CD14-positive monocyte (primary cell): ENCODE data around the gene HEXB. TPM values are rescaled to one million over a fixed set of nuclear protein-coding genes. Genes with fewer than 3 reads are reported as not detected.

ENCODE experiments used
- DNase-seq, 3 donors: peaks; one replicate each; pipeline ENCODE4 v3.0.0-alpha.2; 2011 to 2022
- H2AFZ ChIP-seq: 2 replicates; pipeline ENCODE4 v1.6.0; 2012; ENCODE audit warnings: mild to moderate bottlenecking, low read depth, low read length, inconsistent platforms; ENCODE audit not compliant: insufficient read depth, poor library complexity, severe bottlenecking
- H3K27ac ChIP-seq, 2 donors: 1 replicate in 1 of 2; 2 replicates in 1 of 2; pipeline ENCODE4 v1.5.1; 2012 to 2013; ENCODE audit warnings: low read length in 2 of 2, control low read depth in 1 of 2, inconsistent platforms in 1 of 2, low read depth in 1 of 2, mild to moderate bottlenecking in 1 of 2
- H3K27me3 ChIP-seq, 2 donors: one replicate each; pipeline versions ENCODE4 v1.6.0 to v1.6.1; 2011 to 2013; ENCODE audit warnings: low read length in 2 of 2; ENCODE audit not compliant: control insufficient read depth in 2 of 2, insufficient read depth in 2 of 2
- H3K36me3 ChIP-seq, 2 donors: replicated peaks in 1 of 2; 1 replicate in 1 of 2; 2 replicates in 1 of 2; pipeline versions ENCODE4 v1.5.1 to v1.6.1; 2012 to 2013; ENCODE audit warnings: low read length in 2 of 2, control low read depth in 1 of 2, inconsistent platforms in 1 of 2, mild to moderate bottlenecking in 1 of 2; ENCODE audit not compliant: insufficient read depth in 2 of 2, control insufficient read depth in 1 of 2
- H3K4me1 ChIP-seq, 2 donors: 1 replicate in 1 of 2; 2 replicates in 1 of 2; pipeline versions ENCODE4 v1.5.1 to v1.6.1; 2012 to 2013; ENCODE audit warnings: low read length in 2 of 2, control low read depth in 1 of 2, inconsistent platforms in 1 of 2, mild to moderate bottlenecking in 1 of 2, moderate library complexity in 1 of 2; ENCODE audit not compliant: insufficient read depth in 2 of 2, control insufficient read depth in 1 of 2
- H3K4me2 ChIP-seq: replicated peaks from 2 replicates; pipeline ENCODE3; 2012; ENCODE audit warnings: low read length, moderate library complexity, mild to moderate bottlenecking; ENCODE audit not compliant: poor library complexity, severe bottlenecking; ENCODE audit errors: extremely low read depth
- H3K4me3 ChIP-seq, 3 experiments: fragments of 200-600 bp in 1 of 3; sonication (generic) in 1 of 3; replicated peaks in 1 of 3; 1 replicate in 2 of 3; 2 replicates in 1 of 3; pipeline ENCODE4 v1.5.1; 2011 to 2013; ENCODE audit warnings: low read length in 3 of 3, mild to moderate bottlenecking in 3 of 3, control low read depth in 2 of 3, low read depth in 2 of 3, inconsistent platforms in 1 of 3, moderate library complexity in 1 of 3
- H3K79me2 ChIP-seq: 2 replicates; pipeline ENCODE4 v1.6.0; 2012; ENCODE audit warnings: mild to moderate bottlenecking, control low read depth, inconsistent platforms, low read length, moderate library complexity; ENCODE audit not compliant: insufficient read depth
- H3K9ac ChIP-seq: 2 replicates; pipeline ENCODE4 v1.6.0; 2017; ENCODE audit warnings: low read length, mild to moderate bottlenecking; ENCODE audit not compliant: insufficient read depth, poor library complexity, severe bottlenecking
- H3K9me3 ChIP-seq, 2 donors: replicated peaks in 1 of 2; 1 replicate in 1 of 2; 2 replicates in 1 of 2; pipeline versions ENCODE4 v1.5.1 to v1.6.1; 2012 to 2013; ENCODE audit warnings: low read length in 2 of 2, control low read depth in 1 of 2; ENCODE audit not compliant: control insufficient read depth in 1 of 2, insufficient read depth in 1 of 2
- H4K20me1 ChIP-seq: 2 replicates; pipeline ENCODE4 v1.6.0; 2012; ENCODE audit warnings: mild to moderate bottlenecking, low read length, control low read depth, moderate library complexity; ENCODE audit not compliant: insufficient read depth
- H3K27ac Mint-ChIP-seq, 7 donors: one replicate each; pipeline ENCODE4 v1.8.0; 2020; ENCODE audit warnings: mild to moderate bottlenecking in 7 of 7, mixed read lengths in 7 of 7, moderate library complexity in 6 of 7, inconsistent platforms in 2 of 7
- H3K27me3 Mint-ChIP-seq, 3 donors: one replicate each; pipeline ENCODE4 v1.8.0; 2021 to 2022; ENCODE audit warnings: low read depth in 3 of 3, mild to moderate bottlenecking in 3 of 3, mixed read lengths in 3 of 3, moderate library complexity in 3 of 3, inconsistent platforms in 1 of 3
- H3K36me3 Mint-ChIP-seq, 2 donors: one replicate each; pipeline ENCODE4 v1.8.0; 2020; ENCODE audit warnings: mixed read lengths in 2 of 2, inconsistent platforms in 1 of 2, mild to moderate bottlenecking in 1 of 2
- H3K4me1 Mint-ChIP-seq: one replicate; pipeline ENCODE4 v1.8.0; 2020; ENCODE audit warnings: mild to moderate bottlenecking, mixed read lengths
- H3K4me3 Mint-ChIP-seq, 2 donors: one replicate each; pipeline ENCODE4 v1.8.0; 2020; ENCODE audit warnings: mild to moderate bottlenecking in 2 of 2, mixed read lengths in 2 of 2, moderate library complexity in 1 of 2
- H3K9me3 Mint-ChIP-seq, 7 donors: one replicate each; pipeline ENCODE4 v1.8.0; 2020 to 2022; ENCODE audit warnings: mixed read lengths in 7 of 7, mild to moderate bottlenecking in 6 of 7, moderate library complexity in 6 of 7, inconsistent platforms in 2 of 7
- WGBS: methylation state at CpG from one replicate; pipeline ENCODE4 v1.1.5; 2013; ENCODE audit warnings: missing lambda C conversion rate; ENCODE audit not compliant: insufficient coverage; 5-methylcytosine and 5-hydroxymethylcytosine counted together
- intact Hi-C, 2 donors: fragments of 100-400 bp; cut with micrococcal nuclease; formaldehyde crosslinking; loops; one replicate each; pipeline versions ENCODE4 v1.15.0 to v1.15.1; 2023
- polyA plus RNA-seq, 3 donors: library from polyadenylated mRNA; depleted of rRNA in 1 of 3; unstranded in 2 of 3; stranded (reverse) in 1 of 3; fragments of 300-500 nt in 2 of 3; fragments of >200 nt in 1 of 3; fragmentation: Illumina TruSeq in 2 of 3; gene quantifications; 1 replicate in 2 of 3; 2 replicates in 1 of 3; pipeline ENCODE4 v1.2.3, GENCODE V29; 2012 to 2021
- TF ChIP-seq, protein P1 (sequence below): fragments of 200-600 bp; IDR thresholded peaks from one replicate; pipeline ENCODE4 v1.8.0; 2022; ENCODE audit warnings: antibody characterized with exemption, mild to moderate bottlenecking

Gene HEXB
- polyA plus RNA-seq, 3 donors: 158 to 518 (median 470) TPM

DNA sequence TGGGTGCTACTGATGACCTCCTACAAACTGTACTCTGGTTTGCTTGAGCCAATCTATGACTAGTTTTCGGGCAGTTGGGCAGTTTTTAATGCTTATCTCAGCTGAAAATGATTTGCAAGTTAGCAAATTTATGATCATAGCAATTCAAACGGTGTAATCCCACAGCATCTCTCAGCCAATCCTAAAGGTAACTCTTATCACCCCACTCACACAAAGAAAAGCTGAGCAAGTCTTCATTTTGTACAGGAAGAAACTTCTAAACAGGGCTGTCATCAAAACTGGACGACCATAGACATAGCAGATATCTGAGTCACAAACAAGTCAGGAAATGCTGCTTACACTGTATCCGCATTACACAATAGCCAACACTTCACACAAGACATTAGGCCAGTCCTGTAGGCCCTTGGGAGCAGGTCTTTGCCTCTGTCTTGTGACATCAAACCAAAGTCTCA, 41.9 kb upstream of the HEXB start:
- Mint-ChIP-seq H3K4me1 (peaks cover 58% of the 10 kb centered on the region), H3K27ac (peak overlapping the region; percentile 93 to 98 (median 96)), H3K9me3 (peaks cover 0 to 6% (median 0%) of the 10 kb centered on the region in 7 donors), H3K36me3 (no peaks in the 10 kb centered on the region), H3K27me3 (peaks cover 0 to 3% (median 0%) of the 10 kb centered on the region in 3 donors), H3K4me3 (peak overlapping the region in 1 of 2 donors; percentile 71)
- Histone ChIP-seq H3K27me3 (no peaks in the 10 kb centered on the region), H3K4me2 (peak overlapping the region; percentile 95), H3K4me3 (peak overlapping the region in 1 of 3 experiments; percentile 86), H3K9me3 (no peaks in the 10 kb centered on the region), H4K20me1 (peaks cover 15% of the 10 kb centered on the region), H3K9ac (peak overlapping the region; percentile 55), H3K36me3 (no peaks in the 10 kb centered on the region), H3K79me2 (peaks cover 17% of the 10 kb centered on the region), H3K4me1 (peaks cover 49 to 59% of the 10 kb centered on the region in 2 donors), H2AFZ (peak overlapping the region; percentile 95), H3K27ac (peak overlapping the region; percentile 91 to 95)
- intact Hi-C loops: loop anchor here in 1 of 2 donors (5.0 to 10.0 kb wide), 2 partner anchors 211 to 368 kb away; no protein-coding TSS in a partner anchor
- TF ChIP-seq, protein P1, sequence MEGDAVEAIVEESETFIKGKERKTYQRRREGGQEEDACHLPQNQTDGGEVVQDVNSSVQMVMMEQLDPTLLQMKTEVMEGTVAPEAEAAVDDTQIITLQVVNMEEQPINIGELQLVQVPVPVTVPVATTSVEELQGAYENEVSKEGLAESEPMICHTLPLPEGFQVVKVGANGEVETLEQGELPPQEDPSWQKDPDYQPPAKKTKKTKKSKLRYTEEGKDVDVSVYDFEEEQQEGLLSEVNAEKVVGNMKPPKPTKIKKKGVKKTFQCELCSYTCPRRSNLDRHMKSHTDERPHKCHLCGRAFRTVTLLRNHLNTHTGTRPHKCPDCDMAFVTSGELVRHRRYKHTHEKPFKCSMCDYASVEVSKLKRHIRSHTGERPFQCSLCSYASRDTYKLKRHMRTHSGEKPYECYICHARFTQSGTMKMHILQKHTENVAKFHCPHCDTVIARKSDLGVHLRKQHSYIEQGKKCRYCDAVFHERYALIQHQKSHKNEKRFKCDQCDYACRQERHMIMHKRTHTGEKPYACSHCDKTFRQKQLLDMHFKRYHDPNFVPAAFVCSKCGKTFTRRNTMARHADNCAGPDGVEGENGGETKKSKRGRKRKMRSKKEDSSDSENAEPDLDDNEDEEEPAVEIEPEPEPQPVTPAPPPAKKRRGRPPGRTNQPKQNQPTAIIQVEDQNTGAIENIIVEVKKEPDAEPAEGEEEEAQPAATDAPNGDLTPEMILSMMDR: no peak
- peak; percentile 90 to 98 (median 95) for DNase-seq
- WGBS: 6% methylated on average over 3 of the region's 4 CpGs

DNA sequence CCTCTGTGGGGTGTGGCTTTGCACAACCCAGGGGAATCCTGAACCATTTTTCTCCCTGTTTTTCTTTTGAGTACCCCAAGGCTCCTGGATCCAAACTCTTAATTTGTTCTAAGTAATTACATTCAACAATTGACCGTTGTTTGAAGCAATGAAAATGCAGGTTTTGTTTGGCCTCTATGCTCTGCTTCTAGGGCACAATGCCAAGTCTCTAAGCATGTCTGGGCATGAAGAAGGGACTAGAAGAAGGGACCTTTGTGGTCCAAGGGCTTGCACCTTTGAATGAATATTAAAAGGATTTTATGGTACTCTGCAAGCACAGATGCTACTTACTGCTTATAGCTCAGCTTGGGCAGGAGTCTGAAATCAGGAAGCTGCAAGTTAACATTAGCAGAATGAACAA, 37.9 kb upstream of the HEXB start:
- peaks cover 37% of the 10 kb centered on the region for H3K4me1 Mint-ChIP-seq
- H3K27me3 ChIP-seq: no peaks in the 10 kb centered on the region
- H3K4me3 ChIP-seq: no peak overlapping the region
- H3K36me3 Mint-ChIP-seq: no peaks in the 10 kb centered on the region
- TF ChIP-seq, protein P1: no peak
- no peaks in the 10 kb centered on the region for H3K9me3 ChIP-seq
- H3K27ac Mint-ChIP-seq: peak overlapping the region in 1 of 7 donors; percentile 13
- H3K36me3 ChIP-seq: no peaks in the 10 kb centered on the region
- 100% methylated on average over 1 of the region's 1 CpG for WGBS
- peaks cover 27 to 31% of the 10 kb centered on the region in 2 donors for H3K4me1 ChIP-seq
- H3K9me3 Mint-ChIP-seq: peaks cover 0 to 6% (median 0%) of the 10 kb centered on the region in 7 donors
- H3K27me3 Mint-ChIP-seq: peaks cover 0 to 3% (median 1%) of the 10 kb centered on the region in 3 donors
- no peak overlapping the region for H3K9ac ChIP-seq
- no peaks in the 10 kb centered on the region for H4K20me1 ChIP-seq
- H3K4me2 ChIP-seq: no peak overlapping the region
- no peaks in the 10 kb centered on the region for H3K79me2 ChIP-seq
- DNase-seq: no peak
- intact Hi-C loops: loop anchor here (2.0 to 10.0 kb wide), 2 partner anchors 372 to 744 kb away; no protein-coding TSS in a partner anchor
- no peak overlapping the region for H3K27ac ChIP-seq
- no peak overlapping the region for H3K4me3 Mint-ChIP-seq
- no peak overlapping the region for H2AFZ ChIP-seq
